ENCODE data around the gene AKAP13.

DNA sequence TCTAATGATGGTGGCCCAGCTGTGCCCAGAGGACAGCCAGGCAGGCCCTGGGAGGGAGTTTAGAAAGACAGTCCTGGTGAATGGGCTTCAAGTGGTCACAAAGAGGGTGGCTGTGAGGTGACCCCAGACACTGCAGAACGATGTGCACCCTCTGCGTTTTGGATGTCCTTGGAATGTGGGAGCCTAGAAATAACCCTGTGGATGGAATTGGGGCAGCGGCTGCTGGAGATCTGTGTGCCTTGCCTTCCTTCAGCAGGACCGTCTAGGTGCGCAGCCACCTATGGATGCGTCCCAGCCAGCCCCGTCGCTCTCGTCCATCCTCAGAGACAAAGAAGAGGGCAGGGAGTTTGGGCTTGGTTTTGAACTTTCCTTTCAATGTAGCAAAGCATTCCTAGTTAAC is 367.8 kb downstream of the AKAP13 start:
- TF ChIP-seq, protein P1, sequence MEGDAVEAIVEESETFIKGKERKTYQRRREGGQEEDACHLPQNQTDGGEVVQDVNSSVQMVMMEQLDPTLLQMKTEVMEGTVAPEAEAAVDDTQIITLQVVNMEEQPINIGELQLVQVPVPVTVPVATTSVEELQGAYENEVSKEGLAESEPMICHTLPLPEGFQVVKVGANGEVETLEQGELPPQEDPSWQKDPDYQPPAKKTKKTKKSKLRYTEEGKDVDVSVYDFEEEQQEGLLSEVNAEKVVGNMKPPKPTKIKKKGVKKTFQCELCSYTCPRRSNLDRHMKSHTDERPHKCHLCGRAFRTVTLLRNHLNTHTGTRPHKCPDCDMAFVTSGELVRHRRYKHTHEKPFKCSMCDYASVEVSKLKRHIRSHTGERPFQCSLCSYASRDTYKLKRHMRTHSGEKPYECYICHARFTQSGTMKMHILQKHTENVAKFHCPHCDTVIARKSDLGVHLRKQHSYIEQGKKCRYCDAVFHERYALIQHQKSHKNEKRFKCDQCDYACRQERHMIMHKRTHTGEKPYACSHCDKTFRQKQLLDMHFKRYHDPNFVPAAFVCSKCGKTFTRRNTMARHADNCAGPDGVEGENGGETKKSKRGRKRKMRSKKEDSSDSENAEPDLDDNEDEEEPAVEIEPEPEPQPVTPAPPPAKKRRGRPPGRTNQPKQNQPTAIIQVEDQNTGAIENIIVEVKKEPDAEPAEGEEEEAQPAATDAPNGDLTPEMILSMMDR (IDR thresholded peaks at IDR 0.05): no peak
- TF ChIP-seq POLR2A (IDR thresholded peaks at IDR 0.05): no peak
